HepG2 (cell line): ENCODE measurements around the gene ADGRB2. TPM values are rescaled to one million over a fixed set of nuclear protein-coding genes. Genes with fewer than 3 reads are reported as not detected.

Experiments used
- BCL6 ChIP-seq: IDR thresholded peaks from 2 replicates; pipeline ENCODE4 v1.6.1; 2016; ENCODE audit warnings: missing genetic modification reagents, missing compliant biosample characterization
- EHMT2 ChIP-seq: fragments of 200-600 bp; sonication (generic); IDR thresholded peaks from 2 replicates; pipeline ENCODE4 v1.7.0; 2017; ENCODE audit warnings: antibody characterized with exemption, low read depth, low read length, borderline replicate concordance
- GTF3A ChIP-seq: sonication (generic); formaldehyde crosslinking; conservative IDR thresholded peaks from 2 replicates; pipeline ENCODE4 v1.4.0; 2020; ENCODE audit warnings: mild to moderate bottlenecking, missing genetic modification reagents
- HDAC1 ChIP-seq: sonication (generic); formaldehyde crosslinking; IDR thresholded peaks from 2 replicates; pipeline ENCODE4 v1.5.1; 2020; ENCODE audit warnings: mild to moderate bottlenecking, missing genetic modification reagents
- HNF4A ChIP-seq: sonication (generic); formaldehyde crosslinking; IDR thresholded peaks from 2 replicates; pipeline ENCODE4 v1.4.0; 2020; ENCODE audit warnings: missing genetic modification reagents
- HNRNPL ChIP-seq: fragments of 200-400 bp; formaldehyde crosslinking; IDR thresholded peaks from 2 replicates; pipeline ENCODE4 v1.6.1; 2017; ENCODE audit warnings: mild to moderate bottlenecking, low read depth, low read length
- MXD1 ChIP-seq: sonication (generic); formaldehyde crosslinking; IDR thresholded peaks from 2 replicates; pipeline ENCODE4 v1.4.0; 2020; ENCODE audit warnings: mild to moderate bottlenecking, missing genetic modification reagents
- PATZ1 ChIP-seq: sonication (generic); formaldehyde crosslinking; IDR thresholded peaks from 2 replicates; pipeline ENCODE4 v1.4.0; 2020; ENCODE audit warnings: missing genetic modification reagents
- PAX8 ChIP-seq: sonication (generic); formaldehyde crosslinking; IDR thresholded peaks from 2 replicates; pipeline ENCODE4 v1.8.0; 2022; ENCODE audit warnings: mild to moderate bottlenecking, missing genetic modification reagents, borderline replicate concordance
- PCBP1 ChIP-seq: fragments of 200-400 bp; formaldehyde crosslinking; IDR thresholded peaks from 2 replicates; pipeline ENCODE4 v1.6.1; 2017; ENCODE audit warnings: mild to moderate bottlenecking, low read depth, low read length, borderline replicate concordance
- RBM39 ChIP-seq: fragments of 200-400 bp; formaldehyde crosslinking; IDR thresholded peaks from one replicate; pipeline ENCODE4 v1.6.1; 2018; ENCODE audit warnings: antibody characterized with exemption, mild to moderate bottlenecking, low read depth, low read length; ENCODE audit not compliant: poor library complexity, severe bottlenecking
- SALL1 ChIP-seq: sonication (generic); formaldehyde crosslinking; IDR thresholded peaks from 2 replicates; pipeline ENCODE4 v1.8.0; 2022; ENCODE audit warnings: mild to moderate bottlenecking, missing genetic modification reagents
- SAP130 ChIP-seq: IDR thresholded peaks from 2 replicates; pipeline ENCODE4 v1.6.1; 2016; ENCODE audit warnings: low read depth
- SKIL ChIP-seq: sonication (generic); formaldehyde crosslinking; IDR thresholded peaks from 2 replicates; pipeline ENCODE4 v1.8.0; 2022; ENCODE audit warnings: missing genetic modification reagents, mild to moderate bottlenecking, moderate library complexity, borderline replicate concordance
- SMAD1 ChIP-seq: sonication (generic); formaldehyde crosslinking; IDR thresholded peaks from 2 replicates; pipeline ENCODE4 v1.4.0; 2020; ENCODE audit warnings: missing genetic modification reagents, low read depth, mild to moderate bottlenecking, borderline replicate concordance
- SOX13 ChIP-seq, 3 experiments: fragments of 450-650 bp in 1 of 3; sonication (generic) in 1 of 3; formaldehyde crosslinking in 1 of 3; IDR thresholded peaks in 2 of 3; conservative IDR thresholded peaks in 1 of 3; 2 replicates each; pipeline versions ENCODE4 v1.5.0 to v1.6.1; 2016 to 2020; ENCODE audit warnings: antibody characterized with exemption in 1 of 3, mild to moderate bottlenecking in 1 of 3, missing compliant biosample characterization in 1 of 3, missing genetic modification reagents in 1 of 3, moderate library complexity in 1 of 3
- ZBTB25 ChIP-seq: IDR thresholded peaks from 2 replicates; pipeline ENCODE4 v1.6.1; 2018; ENCODE audit warnings: missing genetic modification reagents
- ZNF329 ChIP-seq: sonication (generic); formaldehyde crosslinking; IDR thresholded peaks from 2 replicates; pipeline ENCODE4 v1.9.0; 2021; ENCODE audit warnings: low read depth, mild to moderate bottlenecking, missing genetic modification reagents
- ZNF382 ChIP-seq: sonication (generic); formaldehyde crosslinking; IDR thresholded peaks from 2 replicates; pipeline ENCODE4 v1.5.0; 2020; ENCODE audit warnings: missing genetic modification reagents, mild to moderate bottlenecking, borderline replicate concordance
- ZNF556 ChIP-seq: sonication (generic); formaldehyde crosslinking; IDR thresholded peaks from 2 replicates; pipeline ENCODE4 v1.4.0; 2020; ENCODE audit warnings: mild to moderate bottlenecking, missing genetic modification reagents, borderline replicate concordance
- ZSCAN25 ChIP-seq: sonication (generic); formaldehyde crosslinking; IDR thresholded peaks from 2 replicates; pipeline ENCODE4 v1.8.0; 2022; ENCODE audit warnings: mild to moderate bottlenecking, missing genetic modification reagents
- ZSCAN9 ChIP-seq: IDR thresholded peaks from 2 replicates; pipeline ENCODE4 v1.6.1; 2016; ENCODE audit warnings: borderline replicate concordance
- polyA plus RNA-seq, 8 experiments: library from polyadenylated mRNA; depleted of rRNA in 3 of 8; stranded (reverse) in 7 of 8; unstranded in 1 of 8; fragments of >200 nt; fragmentation: Illumina TruSeq in 4 of 8; extraction: Trizol in 4 of 8; gene quantifications; 2 replicates each; pipeline versions ENCODE4 v1.2.1 to v1.2.3, GENCODE V29; 2011 to 2016; ENCODE audit warnings: low read depth in 4 of 8, missing spikeins in 1 of 8, mixed read lengths in 1 of 8; ENCODE audit not compliant: insufficient read depth in 1 of 8
- total RNA-seq, 5 experiments: library from RNA; depleted of rRNA; stranded (reverse); fragments of >200 nt; fragmentation: Illumina TruSeq; extraction: Trizol; gene quantifications; 2 replicates each; pipeline ENCODE4 v1.2.3, GENCODE V29; 2016; ENCODE audit warnings: low read depth in 1 of 5

ADGRB2 gene
- total and polyA plus RNA-seq, 2 of the 13 experiments (the other 11 are each of a cell fraction or from before 2014, with no cell fraction given): 0.03 to 0.09 TPM

GRCh38 chr1:31789259-31790065 is 25.3 kb upstream of the ADGRB2 start (continued):
- TF ChIP-seq ZNF556 (CRISPR knock-in tag): 0 out of 2 replicates have a peak, but pooled peaks have one; percentile 52
- TF ChIP-seq EHMT2: no peak
- TF ChIP-seq SALL1: peak; percentile 66
- TF ChIP-seq BCL6 (CRISPR knock-in tag): 0 out of 2 replicates have a peak, but pooled peaks have one; percentile 15
- 0 out of 2 replicates have a peak, but pooled peaks have one; percentile 58 for TF ChIP-seq GTF3A
- no peak for TF ChIP-seq ZNF329 (CRISPR knock-in tag)
- TF ChIP-seq SAP130 (CRISPR knock-in tag): peak; percentile 59
- no peak for TF ChIP-seq ZSCAN25 (CRISPR knock-in tag)
- TF ChIP-seq SKIL (CRISPR knock-in tag): peak; percentile 44; the same call in 1 of the 2 replicates
- 0 out of 2 replicates have a peak, but pooled peaks have one; percentile 19 for TF ChIP-seq HNRNPL
- peak; percentile 13; the same call in 1 of the 2 replicates for TF ChIP-seq MXD1
- TF ChIP-seq HDAC1: 0 out of 2 replicates have a peak, but pooled peaks have one; percentile 48
- peak; percentile 56 for TF ChIP-seq HNF4A
- TF ChIP-seq ZBTB25 (CRISPR knock-in tag): no peak
- TF ChIP-seq PATZ1 (CRISPR knock-in tag): peak; percentile 86
- peak; percentile 65 for TF ChIP-seq RBM39
- peak; percentile 47; the same call in 1 of the 2 replicates for TF ChIP-seq SMAD1 (CRISPR knock-in tag)
- TF ChIP-seq ZNF382 (CRISPR knock-in tag): no peak
- no peak for TF ChIP-seq PAX8 (CRISPR knock-in tag)
- TF ChIP-seq PCBP1: 0 out of 2 replicates have a peak, but pooled peaks have one; percentile 50
- TF ChIP-seq ZSCAN9 (CRISPR knock-in tag): peak; percentile 44; the same call in 1 of the 2 replicates
- TF ChIP-seq SOX13 (IDR thresholded peaks at IDR 0.05): no peak
- TF ChIP-seq SOX13 (CRISPR knock-in tag; conservative IDR thresholded peaks at IDR 0.05 in 1 of 2, IDR thresholded peaks at IDR 0.05 in 1 of 2): peak in 1 of 2 experiments; percentile 23; a peak in 1 of 4 replicates
